Left lung (tissue), 10 donors: ENCODE data around the gene AKAP13. TPM values are rescaled to one million over a fixed set of nuclear protein-coding genes. Genes with fewer than 3 reads are reported as not detected.

Source experiments
- ATAC-seq: fragments of 200-7000 bp; cut with Tn5 transposase; one replicate; pipeline ENCODE4 v1.9.1; 2020; ENCODE audit warnings: moderate library complexity
- DNase-seq, 4 donors: peaks; one replicate each; pipeline ENCODE4 v3.0.0-alpha.2; 2013 to 2020
- H3K27ac ChIP-seq, 2 donors: fragments of 200-600 bp; sonication (generic) in 1 of 2; one replicate each; pipeline versions ENCODE4 v1.5.0 to v1.8.0; 2020 to 2021
- H3K27me3 ChIP-seq, 2 donors: fragments of 200-600 bp; sonication (generic) in 1 of 2; one replicate each; pipeline versions ENCODE4 v1.5.0 to v1.8.0; 2020 to 2021
- H3K36me3 ChIP-seq, 2 donors: fragments of 200-600 bp; sonication (generic) in 1 of 2; one replicate each; pipeline versions ENCODE4 v1.5.0 to v1.8.0; 2020 to 2021
- H3K4me1 ChIP-seq, 2 donors: fragments of 200-600 bp; one replicate each; pipeline ENCODE4 v1.8.0; 2021
- H3K4me3 ChIP-seq, 2 donors: fragments of 200-600 bp; sonication (generic) in 1 of 2; one replicate each; pipeline versions ENCODE4 v1.5.0 to v1.8.0; 2020 to 2021; ENCODE audit warnings: mild to moderate bottlenecking in 1 of 2
- H3K9me3 ChIP-seq, 2 donors: fragments of 200-600 bp; sonication (generic) in 1 of 2; one replicate each; pipeline versions ENCODE4 v1.5.0 to v1.8.0; 2020 to 2021
- intact Hi-C, 2 donors: fragments of 100-400 bp; cut with DNase I; formaldehyde crosslinking; loops; one replicate each; pipeline versions ENCODE4 v1.11.2 to v1.14.2; 2022
- polyA plus RNA-seq, 6 donors: library from polyadenylated mRNA; unstranded; fragments of 120-200 nt; gene quantifications; one replicate each; pipeline ENCODE4 v1.2.1, GENCODE V29; 2013; ENCODE audit not compliant: insufficient read length in 6 of 6
- total RNA-seq, 2 donors: library from RNA; stranded (reverse); fragmentation: NEBNext Ultra II Directional; extraction: Animal tissue kit (Norgen Biotek cat#: 25700); gene quantifications; one replicate each; pipeline ENCODE4 v1.2.1, GENCODE V29; 2021
- TF ChIP-seq, protein P1 (sequence below), 2 donors: fragments of 200-600 bp; sonication (generic) in 1 of 2; IDR thresholded peaks; one replicate each; pipeline versions ENCODE4 v1.5.0 to v1.8.0; 2021; ENCODE audit warnings: antibody characterized with exemption in 2 of 2
- donor health status: DM: no; HTN: yes; CAD: no.
- donor health status: DM: no; HTN: no; CAD: no.

The AKAP13 gene
- total and polyA plus RNA-seq, 8 donors: 93.6 to 346 (median 102) TPM

DNA sequence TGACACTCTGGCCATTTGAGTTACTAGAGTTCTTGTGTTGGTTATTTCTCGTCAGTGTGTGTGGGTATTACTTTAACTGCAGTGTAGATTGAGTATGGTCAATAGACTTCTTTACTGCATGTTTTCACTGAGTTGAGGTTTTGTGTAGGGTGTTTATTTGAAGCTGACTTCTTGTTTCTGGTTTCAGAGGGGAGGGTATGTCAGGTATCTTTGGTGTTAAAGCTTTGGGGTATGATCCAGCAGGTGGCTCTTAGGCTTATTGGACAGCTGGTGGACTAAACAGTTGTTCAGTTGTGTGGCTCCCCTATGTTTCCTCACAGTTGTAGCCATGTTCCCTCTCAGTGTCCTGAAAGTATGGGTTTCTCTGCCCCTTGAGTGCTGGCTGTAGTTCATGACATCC is 72.0 kb downstream of the AKAP13 start:
- ATAC-seq (no peak), DNase-seq (no peak)
- H3K27me3 ChIP-seq: no peaks in the 10 kb centered on the region
- H3K9me3 ChIP-seq: peaks cover 0 to 23% of the 10 kb centered on the region in 2 donors
- H3K27ac ChIP-seq: no peak overlapping the region
- TF ChIP-seq, protein P1, sequence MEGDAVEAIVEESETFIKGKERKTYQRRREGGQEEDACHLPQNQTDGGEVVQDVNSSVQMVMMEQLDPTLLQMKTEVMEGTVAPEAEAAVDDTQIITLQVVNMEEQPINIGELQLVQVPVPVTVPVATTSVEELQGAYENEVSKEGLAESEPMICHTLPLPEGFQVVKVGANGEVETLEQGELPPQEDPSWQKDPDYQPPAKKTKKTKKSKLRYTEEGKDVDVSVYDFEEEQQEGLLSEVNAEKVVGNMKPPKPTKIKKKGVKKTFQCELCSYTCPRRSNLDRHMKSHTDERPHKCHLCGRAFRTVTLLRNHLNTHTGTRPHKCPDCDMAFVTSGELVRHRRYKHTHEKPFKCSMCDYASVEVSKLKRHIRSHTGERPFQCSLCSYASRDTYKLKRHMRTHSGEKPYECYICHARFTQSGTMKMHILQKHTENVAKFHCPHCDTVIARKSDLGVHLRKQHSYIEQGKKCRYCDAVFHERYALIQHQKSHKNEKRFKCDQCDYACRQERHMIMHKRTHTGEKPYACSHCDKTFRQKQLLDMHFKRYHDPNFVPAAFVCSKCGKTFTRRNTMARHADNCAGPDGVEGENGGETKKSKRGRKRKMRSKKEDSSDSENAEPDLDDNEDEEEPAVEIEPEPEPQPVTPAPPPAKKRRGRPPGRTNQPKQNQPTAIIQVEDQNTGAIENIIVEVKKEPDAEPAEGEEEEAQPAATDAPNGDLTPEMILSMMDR (IDR thresholded peaks at IDR 0.05): no peak
- peaks cover 0 to 9% of the 10 kb centered on the region in 2 donors for H3K4me1 ChIP-seq
- H3K36me3 ChIP-seq: no peaks in the 10 kb centered on the region
- no peak overlapping the region for H3K4me3 ChIP-seq
- intact Hi-C loops: no loop called here

DNA sequence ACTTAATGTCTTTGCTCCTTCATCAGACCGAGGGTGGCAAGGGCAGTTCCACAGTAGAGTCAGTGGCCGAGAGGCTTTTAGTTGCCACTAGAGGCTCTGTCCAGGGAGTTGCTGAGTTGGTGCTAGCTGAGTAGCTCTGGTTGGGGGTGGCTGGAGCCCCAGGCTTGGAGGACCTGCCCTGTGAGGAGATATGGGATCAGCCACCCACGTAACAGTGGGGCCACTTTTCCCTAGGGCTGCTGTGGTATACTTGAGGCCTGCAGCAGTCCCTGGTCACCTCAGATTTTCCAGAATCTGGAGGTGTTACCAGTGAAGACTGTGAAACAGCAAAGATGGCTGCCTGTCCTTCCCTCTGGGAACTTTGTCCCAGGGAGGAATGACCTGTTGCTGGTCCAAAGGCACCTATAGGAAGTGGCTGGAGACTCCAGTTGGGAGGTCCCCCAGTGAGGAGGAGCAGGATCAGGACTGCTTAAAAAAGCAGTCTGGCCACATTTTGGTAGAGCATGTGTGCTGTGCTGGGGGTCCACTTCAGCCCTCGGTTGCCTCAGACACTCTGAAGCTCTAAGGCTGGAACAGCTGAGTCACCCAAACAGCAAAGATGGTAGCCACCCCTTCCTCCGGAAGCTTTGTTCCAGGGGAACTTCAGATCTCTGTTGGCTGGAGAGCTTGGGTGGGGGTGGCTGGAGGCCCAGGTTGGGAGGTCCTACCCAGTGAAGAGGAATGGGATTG is 72.9 kb downstream of the AKAP13 start:
- Histone ChIP-seq H3K27me3 (no peaks in the 10 kb centered on the region), H3K36me3 (no peaks in the 10 kb centered on the region), H3K4me1 (peaks cover 0 to 9% of the 10 kb centered on the region in 2 donors), H3K4me3 (no peak overlapping the region), H3K27ac (no peak overlapping the region), H3K9me3 (peaks cover 0 to 23% of the 10 kb centered on the region in 2 donors)
- intact Hi-C loops: no loop called here
- TF ChIP-seq, protein P1 (IDR thresholded peaks at IDR 0.05): no peak
- ATAC-seq (peak; percentile 17), DNase-seq (no peak)

DNA sequence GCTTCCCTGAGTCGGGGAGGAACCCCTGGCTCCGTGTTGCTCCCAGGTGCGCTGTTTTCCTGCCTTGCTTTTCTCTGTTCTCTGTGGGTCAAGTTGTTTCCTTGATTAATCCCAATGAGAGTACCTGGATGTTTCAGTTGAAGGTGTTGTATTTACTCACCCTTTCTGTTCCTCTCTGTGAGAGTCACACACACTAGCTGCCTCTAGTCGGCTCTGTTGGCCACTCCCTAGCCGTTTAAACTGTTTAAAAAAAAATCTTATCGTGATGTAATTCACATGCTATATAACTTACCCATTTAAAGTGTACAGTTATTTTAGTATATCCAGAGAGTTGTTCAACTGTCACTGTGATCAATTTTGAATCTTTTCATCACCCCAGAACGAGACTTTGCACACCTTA is 74.0 kb downstream of the AKAP13 start:
- Histone ChIP-seq H3K36me3 (no peaks in the 10 kb centered on the region), H3K27ac (no peak overlapping the region), H3K9me3 (peaks cover 0 to 22% of the 10 kb centered on the region in 2 donors), H3K4me3 (no peak overlapping the region), H3K4me1 (peaks cover 0 to 9% of the 10 kb centered on the region in 2 donors), H3K27me3 (no peaks in the 10 kb centered on the region)
- intact Hi-C loops: no loop called here
- TF ChIP-seq, protein P1 (IDR thresholded peaks at IDR 0.05): no peak
- DNase-seq: no peak
- ATAC-seq: peak; percentile 84

DNA sequence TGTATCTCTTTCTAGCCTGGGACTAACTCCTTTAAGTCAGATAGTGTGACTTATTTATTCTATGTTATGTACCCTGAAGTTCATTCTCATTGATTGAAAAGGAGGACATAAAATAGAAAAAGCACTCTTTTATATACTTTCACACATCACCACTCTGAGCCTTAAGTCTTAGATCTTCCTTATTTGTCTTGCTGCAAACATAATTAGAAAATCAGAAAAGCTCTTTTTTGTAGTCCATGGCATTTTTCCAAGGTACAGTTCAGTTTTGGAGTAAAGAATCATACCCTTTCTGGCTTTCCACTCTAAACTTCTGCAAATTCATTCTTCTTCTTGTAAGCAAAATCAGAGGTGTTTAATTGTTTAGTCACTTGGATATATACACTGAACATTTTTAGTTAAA is 75.5 kb downstream of the AKAP13 start:
- H3K27ac ChIP-seq: no peak overlapping the region
- ATAC-seq (no peak), DNase-seq (no peak)
- no peaks in the 10 kb centered on the region for H3K27me3 ChIP-seq
- H3K4me1 ChIP-seq: peaks cover 0 to 9% of the 10 kb centered on the region in 2 donors
- no peaks in the 10 kb centered on the region for H3K36me3 ChIP-seq
- TF ChIP-seq, protein P1 (IDR thresholded peaks at IDR 0.05): no peak
- intact Hi-C loops: no loop called here
- no peak overlapping the region for H3K4me3 ChIP-seq
- H3K9me3 ChIP-seq: peaks cover 0 to 7% of the 10 kb centered on the region in 2 donors

DNA sequence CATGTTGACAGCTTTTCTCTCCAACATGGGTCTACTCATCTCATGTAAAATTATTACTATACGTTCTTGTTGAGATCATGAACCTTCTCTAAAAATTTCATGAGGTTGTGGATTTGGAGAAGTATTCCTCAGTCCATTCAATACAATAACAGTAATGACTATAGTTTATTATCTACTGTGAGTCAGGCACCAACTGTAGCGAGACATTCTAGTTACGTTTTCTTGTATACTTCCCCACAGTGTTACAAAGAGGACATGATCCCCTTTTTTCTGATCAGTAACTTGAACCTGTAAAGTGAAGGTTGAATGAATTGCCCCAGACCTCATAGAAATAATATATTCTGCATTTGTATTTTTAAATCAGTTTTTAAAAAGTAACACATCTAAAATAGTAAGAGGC is 76.4 kb downstream of the AKAP13 start:
- H3K27ac ChIP-seq: no peak overlapping the region
- intact Hi-C loops: no loop called here
- H3K4me1 ChIP-seq: peaks cover 0 to 9% of the 10 kb centered on the region in 2 donors
- no peaks in the 10 kb centered on the region for H3K36me3 ChIP-seq
- DNase-seq (no peak), ATAC-seq (no peak)
- no peak overlapping the region for H3K4me3 ChIP-seq
- TF ChIP-seq, protein P1 (IDR thresholded peaks at IDR 0.05): no peak
- no peaks in the 10 kb centered on the region for H3K9me3 ChIP-seq
- no peaks in the 10 kb centered on the region for H3K27me3 ChIP-seq
